COLO829 (cell line): ENCODE measurements around the gene FRMD1.
A peak's percentile ranks its signal among the peaks of the same experiment; 100 is the strongest.

ENCODE experiments used
- DNase-seq: peaks from one replicate; pipeline ENCODE4 v3.0.0; 2012; ENCODE audit warnings: low spot score

Gene FRMD1

DNA sequence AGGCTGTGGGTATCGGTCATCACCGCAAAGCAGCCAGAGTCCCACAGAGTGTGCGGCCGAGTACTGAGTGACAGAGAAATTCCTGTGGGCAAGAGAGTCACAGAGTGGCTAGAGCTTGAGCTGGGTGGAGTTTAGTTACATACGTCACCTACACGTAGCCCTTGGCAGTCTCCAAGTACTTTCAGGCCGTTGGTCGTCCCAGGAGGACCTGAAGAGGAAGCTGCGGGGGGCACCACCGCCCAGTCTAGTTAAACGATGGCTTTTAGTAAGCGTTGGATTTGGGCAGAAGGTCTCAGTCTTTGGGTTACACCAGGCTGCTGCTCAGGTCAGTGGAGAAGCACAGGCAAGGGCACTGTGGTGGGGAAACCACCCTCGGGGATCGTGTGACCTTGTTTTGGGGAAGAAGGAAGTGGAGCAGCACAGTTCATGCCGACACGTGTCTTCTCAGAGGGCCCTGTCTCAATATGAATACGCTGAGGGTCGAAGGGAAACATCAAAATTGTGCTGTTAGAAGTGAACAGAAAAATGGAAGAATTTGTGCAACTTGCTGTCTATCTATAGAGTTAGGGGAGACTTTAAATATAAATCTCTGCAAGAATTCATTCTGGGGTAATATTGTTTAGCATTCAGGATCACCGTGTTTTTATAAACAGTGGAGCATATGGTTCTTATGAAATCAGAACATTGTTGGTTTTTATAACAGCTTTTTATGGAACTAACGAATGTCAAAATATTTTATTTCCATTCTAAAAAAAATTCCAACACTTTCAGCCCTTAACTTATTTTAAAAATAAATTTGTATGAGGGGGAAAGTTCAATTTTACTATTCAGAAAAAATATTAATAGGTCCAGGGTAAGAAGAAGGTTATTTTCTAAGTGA lies 52.9 kb downstream of the FRMD1 start:
- DNase-seq, result no peak

DNA sequence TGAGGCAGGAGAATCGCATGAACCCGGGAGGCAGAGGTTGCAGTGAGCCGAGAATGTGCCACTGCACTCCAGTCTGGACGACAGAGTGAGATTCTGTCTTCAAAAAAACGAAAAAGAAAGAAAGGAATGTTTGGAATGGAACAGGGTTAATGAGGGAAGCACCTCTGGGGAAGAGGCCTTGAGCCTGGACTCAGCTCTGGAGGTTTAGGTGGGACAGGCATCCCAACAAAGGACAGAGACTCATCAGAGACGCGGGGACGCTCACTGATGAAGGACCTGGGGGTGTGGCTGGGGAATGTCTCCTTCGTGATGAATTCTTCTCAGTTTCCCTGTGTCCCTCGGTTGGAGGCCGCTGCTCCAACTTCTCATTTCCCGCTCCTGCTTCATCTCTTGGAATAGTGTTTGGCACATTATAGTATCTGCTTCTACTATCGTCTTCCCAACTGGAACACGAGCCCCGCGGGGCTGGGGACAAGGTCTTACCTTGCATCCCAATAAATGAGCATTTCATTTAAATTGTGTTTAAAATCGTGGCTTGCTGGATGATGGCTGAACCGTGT lies 54.0 kb downstream of the FRMD1 start:
- no peak for DNase-seq

DNA sequence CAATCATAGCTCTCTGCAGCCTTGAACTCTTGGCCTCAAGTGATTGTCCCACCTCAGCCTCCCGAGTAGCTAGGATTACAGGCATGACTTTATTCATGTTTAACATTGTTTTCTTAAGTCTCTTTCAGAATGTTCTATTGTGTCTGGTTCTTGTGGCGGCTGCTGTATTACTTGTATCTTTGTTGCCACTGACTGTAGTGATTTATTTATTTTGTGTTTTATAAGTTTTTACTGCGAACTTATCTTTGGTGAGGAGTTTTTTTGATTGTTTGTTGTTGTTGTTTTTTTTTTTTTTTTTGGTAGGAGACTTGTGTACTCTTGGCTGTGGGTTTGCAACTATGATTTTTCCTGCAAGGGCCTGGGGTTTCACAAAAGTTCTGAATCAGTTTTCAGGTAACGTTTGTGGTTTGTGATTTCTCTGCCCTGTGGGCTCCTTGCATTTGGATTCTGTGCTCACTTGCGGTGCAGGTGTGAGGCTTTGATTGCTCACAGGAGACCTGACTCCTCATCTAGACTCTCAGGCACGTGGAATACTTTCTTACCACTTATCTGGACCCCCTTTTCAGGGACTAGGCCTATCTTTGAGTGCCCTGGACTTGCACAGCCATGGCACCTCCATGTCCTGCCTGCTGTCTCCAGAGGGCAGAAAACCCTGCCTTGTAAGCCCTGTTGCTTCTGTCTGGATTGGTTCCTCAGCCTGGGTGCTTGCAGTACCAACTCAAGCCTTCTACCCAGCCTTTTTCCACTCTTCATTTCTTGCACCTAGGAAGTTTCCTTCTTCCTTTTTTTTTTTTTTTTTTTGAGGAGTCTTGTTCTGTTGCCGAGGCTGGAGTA lies 56.3 kb downstream of the FRMD1 start:
- DNase-seq, result no peak

DNA sequence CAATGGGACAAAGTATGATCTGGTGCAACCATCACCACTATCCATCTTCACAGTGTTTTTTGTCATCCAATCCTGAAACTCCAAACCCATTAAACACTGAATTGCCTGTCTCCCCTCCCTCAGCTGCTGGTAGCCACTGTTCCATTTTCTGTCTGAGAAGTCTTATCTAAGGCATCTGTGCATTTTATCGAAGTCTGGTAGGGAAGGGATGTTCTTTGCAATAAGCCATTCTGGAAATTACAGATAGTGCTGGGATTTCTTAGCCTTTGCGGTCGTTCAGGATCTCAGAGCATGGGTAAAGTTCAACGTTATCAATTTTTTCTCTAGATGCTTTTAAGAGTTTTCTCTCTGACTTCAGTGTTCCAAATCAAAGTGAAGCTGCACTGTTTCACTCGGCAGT lies 57.4 kb downstream of the FRMD1 start:
- no peak for DNase-seq

DNA sequence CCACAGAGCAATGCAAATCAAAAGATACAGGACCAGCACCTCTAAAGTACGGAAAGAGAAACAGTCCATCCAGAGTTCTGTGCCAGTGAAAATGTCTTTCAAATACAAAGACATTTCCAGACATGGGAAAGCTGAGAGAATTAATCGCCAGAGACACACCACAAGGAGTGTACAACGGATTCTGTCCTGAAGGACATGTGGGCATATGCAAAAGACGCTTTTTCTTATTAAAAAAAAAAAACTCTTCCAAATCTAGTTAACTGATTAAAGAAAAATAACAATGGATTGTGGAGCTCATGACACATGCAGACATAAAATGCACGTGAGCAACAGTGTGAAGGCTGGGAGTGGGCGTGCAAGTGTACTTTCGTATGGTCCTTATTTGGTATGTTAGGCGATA lies 58.8 kb downstream of the FRMD1 start:
- no peak for DNase-seq

DNA sequence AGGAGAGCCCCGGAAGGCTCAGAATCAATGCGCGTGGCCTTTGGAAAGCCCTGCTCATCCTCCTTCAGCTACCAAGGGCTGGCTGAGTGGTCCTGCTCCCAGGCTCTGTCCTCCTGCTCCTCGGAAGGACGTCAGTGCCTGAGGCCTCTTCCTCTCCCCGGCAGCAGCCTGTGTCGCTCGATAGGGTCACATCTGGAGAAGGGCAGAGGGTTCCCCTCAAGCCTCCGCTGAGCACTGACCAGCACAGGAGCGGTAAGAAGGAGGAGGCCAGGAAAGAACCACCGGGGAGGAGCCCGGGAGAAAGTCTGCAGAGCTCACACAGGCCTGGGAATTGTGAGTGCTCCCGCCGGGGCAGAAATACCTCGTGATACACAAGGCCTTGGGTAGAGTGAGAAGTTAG lies 60.3 kb downstream of the FRMD1 start:
- no peak for DNase-seq

DNA sequence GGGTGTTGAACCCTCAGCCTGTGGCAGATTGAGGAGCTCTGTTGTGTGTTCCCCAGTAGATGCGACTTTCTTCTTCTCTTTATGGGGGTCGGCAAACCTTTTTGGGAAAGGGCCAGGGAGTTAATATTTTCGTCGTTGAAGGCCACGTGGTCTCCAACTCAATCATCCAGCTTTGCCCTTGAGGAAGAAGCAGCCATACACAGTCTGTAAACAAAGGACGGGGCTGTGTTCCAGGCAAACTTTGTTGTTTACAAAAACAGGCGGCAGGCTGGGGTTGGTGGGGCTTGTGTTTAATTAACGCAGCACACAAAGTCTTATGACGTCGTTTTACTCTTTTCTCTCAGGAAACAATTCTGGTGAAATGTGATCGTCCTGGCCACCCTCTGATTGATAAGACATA lies 61.4 kb downstream of the FRMD1 start:
- no peak for DNase-seq

DNA sequence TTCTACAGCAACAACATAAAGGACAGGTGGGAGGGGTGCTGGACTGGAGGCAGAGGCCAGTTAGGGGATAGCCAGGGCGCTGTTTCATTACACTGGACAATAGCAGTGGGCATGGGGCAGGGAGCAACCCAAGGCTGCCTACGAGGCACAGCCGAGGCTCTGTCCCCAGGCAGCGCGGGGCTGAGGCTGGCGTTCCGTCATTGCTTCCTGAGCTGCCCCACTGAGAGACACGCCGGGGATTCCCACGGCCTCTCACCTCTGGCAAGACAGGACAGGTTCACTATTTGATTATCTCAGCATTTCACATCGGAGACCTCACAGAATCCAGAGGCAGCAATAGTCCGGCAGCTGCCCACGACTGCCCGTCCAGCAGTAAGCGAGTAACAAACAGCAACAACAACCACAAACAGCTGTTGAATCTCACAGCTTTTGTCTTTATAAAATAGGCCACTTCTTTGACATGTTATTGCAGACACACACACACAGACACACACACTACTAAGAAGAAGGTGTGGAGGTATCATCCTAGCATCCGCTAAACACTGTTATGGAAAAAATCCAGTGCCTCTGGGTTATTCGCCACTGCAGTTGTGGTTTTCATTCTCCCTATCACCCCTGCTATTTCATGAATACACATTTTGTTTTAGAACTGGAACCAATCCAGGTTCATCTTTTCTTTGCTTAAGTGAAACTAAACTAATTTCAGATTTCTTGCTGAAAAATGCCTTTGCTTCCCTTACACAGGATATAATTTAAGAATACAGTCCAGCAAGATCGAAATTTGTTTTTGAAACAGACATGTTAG lies 62.1 kb downstream of the FRMD1 start:
- DNase-seq, result peak; percentile 84

DNA sequence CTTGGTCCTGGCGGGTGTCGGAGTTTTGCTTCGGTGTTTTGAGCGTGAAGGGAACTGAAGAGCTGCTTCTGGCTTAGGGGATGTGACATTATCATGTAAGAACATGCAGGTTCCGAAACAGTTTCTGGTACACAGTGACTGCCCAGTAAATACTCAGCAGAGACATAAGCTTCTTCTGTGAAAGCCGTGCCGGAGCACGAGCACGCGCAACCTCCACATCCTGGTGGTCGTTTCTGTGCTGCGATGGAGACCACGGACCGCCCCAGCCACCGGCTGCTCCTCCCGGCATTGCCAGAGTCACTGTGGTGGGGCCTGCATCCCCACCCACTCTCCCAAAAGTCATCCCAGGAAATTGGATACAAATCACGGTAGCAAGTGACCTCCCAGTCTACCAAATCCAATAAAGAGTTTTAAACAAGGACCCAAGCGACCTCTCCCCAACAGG lies 62.8 kb downstream of the FRMD1 start:
- no peak for DNase-seq

DNA sequence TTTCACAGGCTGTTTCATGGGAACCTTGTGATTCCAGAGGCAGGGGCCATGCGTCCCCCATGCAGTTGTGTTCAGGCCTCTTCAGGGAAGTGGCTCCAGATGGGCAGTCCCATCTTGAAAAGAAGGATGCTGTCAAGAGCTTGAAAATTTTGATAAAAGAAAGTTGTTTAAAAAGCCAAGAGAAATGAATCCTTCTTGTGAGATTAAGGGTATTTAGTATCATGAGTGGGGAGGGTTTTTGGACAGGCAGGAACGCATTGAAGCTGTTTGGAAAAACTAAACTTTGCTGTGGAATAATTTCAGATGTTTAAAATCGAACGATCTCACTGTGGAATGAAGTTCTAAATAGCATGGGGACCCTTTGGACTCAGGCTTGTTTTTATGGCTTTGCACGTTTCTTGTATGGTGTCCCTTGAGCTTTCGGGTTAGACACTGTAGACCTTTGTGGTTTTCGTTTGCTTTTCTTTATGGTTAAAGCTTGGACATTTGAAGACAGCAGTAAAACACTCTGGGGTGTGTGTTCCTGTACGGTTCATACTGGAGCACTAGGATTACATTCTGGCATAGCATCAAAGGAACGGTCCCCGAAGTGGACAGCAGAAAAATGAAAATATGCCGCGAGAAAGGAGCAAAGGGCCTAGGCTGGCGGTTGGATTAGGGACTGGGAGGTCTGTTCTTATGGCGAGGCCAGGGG lies 63.4 kb downstream of the FRMD1 start:
- DNase-seq, result no peak

DNA sequence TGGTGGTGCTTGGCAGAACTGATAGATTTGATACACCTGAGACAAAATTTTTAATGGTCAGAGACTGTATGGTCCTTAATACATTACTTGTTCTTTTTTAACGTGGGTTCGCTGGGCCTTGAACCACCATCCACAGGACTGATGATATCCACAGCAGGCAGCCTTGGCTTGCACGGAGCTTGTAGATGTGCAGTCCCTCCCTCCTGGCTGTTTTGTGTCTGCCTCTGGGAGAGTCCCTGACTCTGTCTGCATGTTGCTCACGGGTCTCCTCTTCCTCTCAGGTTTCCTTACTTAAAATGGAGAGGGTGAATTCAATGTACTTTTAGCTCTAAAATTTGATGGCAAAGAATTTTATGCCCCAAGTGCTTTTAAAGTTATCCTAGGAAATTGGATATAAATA lies 64.0 kb downstream of the FRMD1 start:
- DNase-seq, result no peak

DNA sequence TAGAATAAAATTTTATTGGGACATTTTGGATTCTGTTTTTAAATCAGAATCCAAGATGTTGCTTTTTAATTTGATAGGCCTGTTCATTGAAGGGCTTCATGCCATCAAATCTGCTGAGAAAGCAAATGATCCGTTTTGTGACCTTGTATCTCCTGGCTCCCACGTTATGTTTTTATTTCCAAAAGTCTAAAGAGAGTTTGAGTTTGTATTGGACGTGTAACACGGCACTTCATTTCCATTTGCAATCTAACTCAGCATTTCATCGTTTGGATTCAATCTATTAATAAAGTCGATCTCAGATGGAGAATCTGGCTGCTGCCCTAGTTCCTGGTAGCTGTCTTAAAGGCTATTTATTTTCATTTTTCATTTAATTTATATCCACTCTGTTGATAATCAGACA lies 64.6 kb downstream of the FRMD1 start:
- no peak for DNase-seq

DNA sequence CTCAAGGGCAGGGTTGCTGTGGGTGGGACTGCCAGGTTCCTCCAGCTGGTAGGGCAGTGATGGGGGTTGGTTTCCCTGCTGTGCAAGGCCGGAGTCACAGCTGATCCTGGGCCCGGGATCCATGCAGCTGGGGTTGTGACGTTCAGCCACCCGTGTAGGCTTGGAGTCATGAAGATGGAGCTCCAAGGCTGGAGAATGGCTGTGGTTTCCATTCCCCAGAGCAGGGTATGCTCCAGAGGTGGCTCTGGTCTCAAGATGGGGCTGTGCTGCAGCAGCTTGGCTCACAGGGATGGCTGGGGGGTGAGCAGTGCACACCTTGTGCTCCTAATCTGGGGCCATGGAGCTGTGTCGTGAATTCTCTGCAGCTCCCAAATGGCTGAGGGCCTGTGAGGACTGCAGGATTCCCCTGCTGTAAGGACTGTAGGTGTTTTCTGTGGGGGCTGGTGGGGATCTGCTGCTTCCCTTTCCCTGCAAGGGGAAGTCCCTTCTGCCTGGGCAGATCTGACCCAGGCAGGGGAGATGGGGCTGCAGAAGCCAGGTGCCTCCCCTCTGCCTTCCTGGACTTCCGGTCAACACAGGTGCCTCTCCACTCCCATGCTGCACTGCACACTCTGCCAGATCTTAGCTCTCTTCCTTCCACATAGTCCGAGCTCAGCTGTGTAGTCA lies 65.6 kb downstream of the FRMD1 start:
- DNase-seq, result no peak

DNA sequence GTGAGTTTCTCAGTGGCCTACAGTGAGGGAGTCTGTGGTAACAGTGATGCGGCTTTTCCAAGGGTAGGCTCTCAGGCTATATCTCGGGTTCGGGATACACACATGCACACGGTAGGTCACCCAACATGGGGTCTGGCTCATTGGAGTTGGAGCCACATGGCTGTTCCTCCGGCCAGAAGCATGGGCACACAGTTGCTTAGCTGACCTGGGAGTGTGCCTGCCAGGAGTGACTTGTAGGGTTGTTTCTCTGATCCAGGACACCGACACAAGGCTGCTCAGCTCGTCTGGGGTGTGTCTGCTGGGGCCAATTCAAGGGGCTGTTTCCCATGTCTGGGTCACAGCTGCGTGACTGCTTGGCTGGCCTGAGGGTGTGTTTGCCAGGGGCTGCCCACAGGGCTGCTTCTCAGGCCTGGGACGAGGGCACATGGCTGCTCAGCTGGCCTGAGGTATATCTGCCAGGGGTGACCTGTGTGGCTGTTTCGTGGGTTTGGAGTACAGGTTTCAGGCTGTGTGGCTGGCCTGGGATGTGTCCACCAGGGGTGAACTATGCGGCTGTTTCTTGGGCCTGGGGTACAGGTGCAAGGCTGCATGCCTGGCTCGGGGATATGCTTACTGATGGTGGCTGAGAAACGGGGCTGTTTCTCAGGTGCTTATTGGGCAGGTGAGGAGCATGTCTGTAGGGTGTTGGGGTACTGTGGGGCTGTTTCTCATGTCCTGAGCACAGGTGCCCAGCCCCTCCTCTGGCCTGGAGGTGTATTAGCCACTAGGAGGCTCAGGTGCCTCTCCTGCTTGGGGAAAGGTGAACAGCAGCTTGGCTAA lies 66.4 kb downstream of the FRMD1 start:
- DNase-seq, result no peak

DNA sequence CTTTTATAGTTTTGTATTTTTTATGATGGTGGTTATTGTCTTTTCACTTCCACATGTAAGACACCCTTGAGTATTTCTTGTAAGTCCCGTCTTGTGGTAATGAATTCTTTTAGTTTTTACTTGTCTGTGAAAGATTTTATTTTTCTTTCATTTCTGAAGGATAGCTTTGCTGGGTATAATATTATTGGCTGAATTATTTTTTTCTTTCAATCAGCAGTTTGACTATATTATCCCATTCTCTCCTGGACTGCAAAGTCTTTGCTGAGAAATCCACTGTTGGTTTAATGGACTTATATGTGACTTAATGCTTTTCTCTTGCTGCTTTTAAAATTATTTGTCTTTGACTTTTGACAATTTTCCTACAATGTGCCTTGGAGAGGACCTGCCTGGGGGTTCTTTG lies 67.7 kb downstream of the FRMD1 start:
- no peak for DNase-seq

DNA sequence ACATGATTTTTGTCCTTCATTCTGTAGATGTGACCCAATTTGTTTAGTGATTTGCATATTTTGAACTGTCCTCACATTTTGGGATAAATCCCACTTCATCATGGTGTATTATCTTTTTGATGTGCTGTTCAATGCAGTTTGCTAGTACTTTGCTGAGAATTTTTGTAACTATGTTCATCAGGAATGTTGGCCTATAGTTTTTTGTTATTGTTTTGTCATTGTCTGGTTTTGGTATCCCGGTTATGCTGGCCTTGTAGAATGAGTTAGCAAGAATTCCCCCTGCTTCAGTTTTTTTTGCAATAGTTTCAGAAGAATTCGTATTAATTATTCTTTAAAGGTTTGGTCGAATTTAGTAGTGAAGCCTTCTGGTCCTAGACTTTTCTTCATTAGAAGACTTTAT lies 69.7 kb downstream of the FRMD1 start:
- no peak for DNase-seq

DNA sequence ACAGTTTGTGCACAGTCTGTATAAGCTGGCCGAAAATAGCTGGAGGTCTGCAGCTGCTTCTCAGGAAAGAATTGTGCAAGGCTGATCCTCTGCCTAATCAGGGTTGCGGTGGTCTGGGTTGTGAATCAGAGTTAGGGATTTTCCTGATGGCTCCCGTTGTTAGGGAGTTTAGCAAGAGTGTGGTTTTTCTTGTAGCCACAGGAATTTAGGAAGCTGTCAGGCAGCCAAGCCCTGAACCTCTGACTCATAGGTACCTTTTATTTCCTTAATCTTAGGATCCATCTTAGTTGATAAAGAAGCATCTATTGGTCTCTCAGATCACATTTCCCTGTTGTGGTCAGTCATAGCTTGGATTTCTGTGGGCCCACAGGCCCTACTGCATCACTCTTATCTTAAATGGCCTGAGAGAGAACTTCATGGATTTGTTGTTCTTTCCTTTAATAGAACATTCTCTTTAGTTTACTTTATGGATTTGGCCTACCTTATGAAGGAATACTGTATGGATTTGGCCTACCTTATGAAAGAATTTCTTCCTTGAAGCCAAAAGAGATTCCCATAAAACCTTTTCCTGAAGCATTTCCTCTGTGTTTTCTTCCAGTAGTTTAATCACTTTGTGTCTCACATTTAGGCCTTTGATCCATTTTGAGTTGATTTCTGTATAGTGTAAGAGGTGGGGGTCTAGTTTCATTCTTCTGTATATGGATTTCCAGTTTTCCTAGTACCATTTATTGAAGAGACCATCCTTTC lies 71.2 kb downstream of the FRMD1 start:
- DNase-seq, result peak; percentile 60

DNA sequence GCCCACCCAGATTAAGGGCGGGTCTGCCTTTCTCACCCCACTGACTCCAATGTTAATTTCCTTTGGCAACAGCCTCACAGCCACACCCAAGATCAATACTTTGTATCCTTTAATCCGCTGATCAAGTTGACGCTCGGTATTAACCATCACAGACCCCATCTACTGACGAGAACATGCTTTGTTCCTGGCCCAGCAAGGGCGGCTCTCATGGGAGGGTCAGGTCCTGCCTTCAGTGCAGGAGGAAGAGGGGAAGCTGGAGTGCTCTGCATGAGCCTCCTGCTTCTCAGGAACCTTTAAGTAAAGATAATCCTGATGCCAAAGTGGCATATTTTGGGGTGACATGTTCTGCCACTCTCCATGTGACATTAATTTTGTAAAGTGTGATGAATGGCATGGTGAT lies 73.2 kb downstream of the FRMD1 start:
- no peak for DNase-seq

DNA sequence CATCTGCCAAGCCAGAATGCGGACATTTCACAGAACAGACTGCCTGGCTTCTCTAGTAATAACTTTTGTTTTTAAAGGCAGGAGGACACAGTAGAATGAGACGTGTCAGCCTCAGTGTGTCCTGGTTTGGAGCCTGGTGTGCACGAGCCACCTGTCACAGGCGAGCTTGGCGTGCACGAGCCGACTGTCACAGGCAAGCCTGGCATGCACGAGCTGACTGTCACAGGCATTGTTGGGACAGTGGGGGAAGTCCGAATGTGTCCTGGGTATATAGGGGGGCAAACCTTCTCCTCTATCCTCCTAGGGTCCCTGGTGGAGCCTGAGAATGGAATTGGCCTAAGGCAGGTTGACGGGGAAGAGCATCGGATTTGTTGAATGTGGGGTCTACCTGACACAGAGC lies 74.1 kb downstream of the FRMD1 start:
- DNase-seq, result no peak
